Cardiac fibroblast (primary cell): ENCODE data around the gene RAB36.

ENCODE experiments used
- DNase-seq, 2 donors: peaks; one replicate each; pipeline versions ENCODE4 v3.0.0 to v3.0.0-alpha.2; 2010; ENCODE audit warnings: low read depth in 2 of 2
- H3K4me3 ChIP-seq, 2 donors: replicated peaks in 1 of 2; 1 replicate in 1 of 2; 2 replicates in 1 of 2; pipeline ENCODE4 v1.5.1; 2011; ENCODE audit warnings: low read depth in 2 of 2, low read length in 2 of 2, mild to moderate bottlenecking in 2 of 2, moderate library complexity in 1 of 2
- TF ChIP-seq, protein P1 (sequence below): IDR thresholded peaks from one replicate; pipeline ENCODE4 v1.5.1; 2011; ENCODE audit warnings: low read depth, mild to moderate bottlenecking, low read length, inconsistent platforms

RAB36 gene

DNA sequence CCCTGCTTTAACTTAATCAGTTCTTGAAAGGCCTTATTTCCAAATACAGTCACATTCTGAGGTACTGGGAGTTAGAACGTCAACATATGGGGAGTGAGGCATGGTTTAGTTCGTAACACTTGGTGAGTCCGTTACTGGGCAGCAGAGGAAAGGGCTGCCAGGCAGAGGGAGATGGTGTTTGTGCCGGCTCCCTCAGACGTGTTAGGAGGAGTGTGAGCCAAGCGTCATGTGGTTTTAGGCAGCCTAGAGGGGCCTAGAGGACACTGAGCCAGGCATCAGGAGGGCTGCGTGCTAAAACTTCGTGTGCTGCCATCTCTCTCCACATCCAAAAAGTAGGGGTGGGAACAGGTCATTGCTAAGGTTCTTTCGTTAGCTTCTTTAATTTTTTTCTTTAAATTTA is 45.2 kb downstream of the RAB36 start:
- H3K4me3 ChIP-seq, result no peak overlapping the region
- TF ChIP-seq, protein P1, sequence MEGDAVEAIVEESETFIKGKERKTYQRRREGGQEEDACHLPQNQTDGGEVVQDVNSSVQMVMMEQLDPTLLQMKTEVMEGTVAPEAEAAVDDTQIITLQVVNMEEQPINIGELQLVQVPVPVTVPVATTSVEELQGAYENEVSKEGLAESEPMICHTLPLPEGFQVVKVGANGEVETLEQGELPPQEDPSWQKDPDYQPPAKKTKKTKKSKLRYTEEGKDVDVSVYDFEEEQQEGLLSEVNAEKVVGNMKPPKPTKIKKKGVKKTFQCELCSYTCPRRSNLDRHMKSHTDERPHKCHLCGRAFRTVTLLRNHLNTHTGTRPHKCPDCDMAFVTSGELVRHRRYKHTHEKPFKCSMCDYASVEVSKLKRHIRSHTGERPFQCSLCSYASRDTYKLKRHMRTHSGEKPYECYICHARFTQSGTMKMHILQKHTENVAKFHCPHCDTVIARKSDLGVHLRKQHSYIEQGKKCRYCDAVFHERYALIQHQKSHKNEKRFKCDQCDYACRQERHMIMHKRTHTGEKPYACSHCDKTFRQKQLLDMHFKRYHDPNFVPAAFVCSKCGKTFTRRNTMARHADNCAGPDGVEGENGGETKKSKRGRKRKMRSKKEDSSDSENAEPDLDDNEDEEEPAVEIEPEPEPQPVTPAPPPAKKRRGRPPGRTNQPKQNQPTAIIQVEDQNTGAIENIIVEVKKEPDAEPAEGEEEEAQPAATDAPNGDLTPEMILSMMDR, result no peak
- no peak for DNase-seq

GRCh38 chr22:23192133-23192532 is 46.9 kb downstream of the RAB36 start:
- TF ChIP-seq, protein P1, result no peak
- H3K4me3 ChIP-seq, result no peak overlapping the region
- DNase-seq, result no peak

GRCh38 chr22:23192558-23192957 is 47.3 kb downstream of the RAB36 start:
- no peak for DNase-seq
- TF ChIP-seq, protein P1, result no peak
- no peak overlapping the region for H3K4me3 ChIP-seq

GRCh38 chr22:23193196-23193827 is 48.0 kb downstream of the RAB36 start:
- no peak for DNase-seq
- TF ChIP-seq, protein P1, result no peak

GRCh38 chr22:23193882-23194281 is 48.6 kb downstream of the RAB36 start:
- TF ChIP-seq, protein P1, result no peak
- DNase-seq, result no peak
- no peak overlapping the region for H3K4me3 ChIP-seq

More at GRCh38 chr22:23193196-23193827, 48.0 kb downstream of the RAB36 start:
- no peak overlapping the region for H3K4me3 ChIP-seq

- TF ChIP-seq, protein P1, result no peak
- H3K4me3 ChIP-seq, result no peak overlapping the region
- DNase-seq, result no peak
These were observed 50.9 kb downstream of the RAB36 start for GRCh38 chr22:23196165-23196564.

DNA sequence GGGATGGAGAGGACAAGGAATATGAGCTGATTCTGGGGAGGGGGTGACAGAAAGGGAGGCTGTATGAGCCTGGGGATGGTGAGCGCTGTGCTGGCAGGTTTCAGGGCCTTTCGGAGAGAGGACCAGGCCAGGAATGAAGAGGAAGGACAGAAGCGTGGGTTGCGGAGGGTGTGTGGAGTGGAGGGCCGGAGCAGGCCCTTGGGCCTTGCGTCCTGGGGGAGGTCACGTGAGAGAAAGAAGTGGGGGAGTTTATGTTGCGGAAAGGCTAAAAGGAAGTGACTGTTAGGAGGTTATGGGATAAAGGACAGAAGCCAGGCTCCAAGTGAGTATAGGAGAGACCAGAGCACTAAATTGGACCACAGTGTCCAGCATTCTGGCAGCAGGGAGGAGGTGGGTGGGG is 52.6 kb downstream of the RAB36 start:
- DNase-seq, result no peak
- H3K4me3 ChIP-seq, result no peak overlapping the region
- TF ChIP-seq, protein P1, result no peak
